ENCODE measurements around the gene NPR1. TPM values are rescaled to one million over a fixed set of nuclear protein-coding genes. Genes with fewer than 3 reads are reported as not detected.
A peak's percentile ranks its signal among the peaks of the same experiment; 100 is the strongest.

The NPR1 gene
- total RNA-seq (ENCODE audit: unreplicated experiment) = not detected
- long read RNA-seq = 0 reads

- H3K4me1 Mint-ChIP-seq (ENCODE audit: low read depth, unreplicated experiment) = peaks cover 9% of the 10 kb centered on the region
- DNase-seq = peak; percentile 48
- TF ChIP-seq, protein P1, sequence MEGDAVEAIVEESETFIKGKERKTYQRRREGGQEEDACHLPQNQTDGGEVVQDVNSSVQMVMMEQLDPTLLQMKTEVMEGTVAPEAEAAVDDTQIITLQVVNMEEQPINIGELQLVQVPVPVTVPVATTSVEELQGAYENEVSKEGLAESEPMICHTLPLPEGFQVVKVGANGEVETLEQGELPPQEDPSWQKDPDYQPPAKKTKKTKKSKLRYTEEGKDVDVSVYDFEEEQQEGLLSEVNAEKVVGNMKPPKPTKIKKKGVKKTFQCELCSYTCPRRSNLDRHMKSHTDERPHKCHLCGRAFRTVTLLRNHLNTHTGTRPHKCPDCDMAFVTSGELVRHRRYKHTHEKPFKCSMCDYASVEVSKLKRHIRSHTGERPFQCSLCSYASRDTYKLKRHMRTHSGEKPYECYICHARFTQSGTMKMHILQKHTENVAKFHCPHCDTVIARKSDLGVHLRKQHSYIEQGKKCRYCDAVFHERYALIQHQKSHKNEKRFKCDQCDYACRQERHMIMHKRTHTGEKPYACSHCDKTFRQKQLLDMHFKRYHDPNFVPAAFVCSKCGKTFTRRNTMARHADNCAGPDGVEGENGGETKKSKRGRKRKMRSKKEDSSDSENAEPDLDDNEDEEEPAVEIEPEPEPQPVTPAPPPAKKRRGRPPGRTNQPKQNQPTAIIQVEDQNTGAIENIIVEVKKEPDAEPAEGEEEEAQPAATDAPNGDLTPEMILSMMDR (IDR thresholded peaks at IDR 0.05; ENCODE audit: partially characterized antibody, unreplicated experiment) = no peak
- no peaks in the 10 kb centered on the region for H3K36me3 Mint-ChIP-seq (ENCODE audit: unreplicated experiment)
- H3K27ac Mint-ChIP-seq (ENCODE audit: unreplicated experiment) = no peak within 1 kb of the TSS
- H3K4me3 Mint-ChIP-seq (ENCODE audit: unreplicated experiment) = peak within 1 kb of the TSS; percentile 86
- peaks cover 26% of the 10 kb centered on the region for H3K27me3 Mint-ChIP-seq (ENCODE audit: unreplicated experiment)
- peaks cover 3% of the 10 kb centered on the region for H3K9me3 Mint-ChIP-seq (ENCODE audit: unreplicated experiment)
Observed at GRCh38 chr1:153678519-153679336, at the start of gene NPR1. NPR1 (plus strand) TSS chr1:153678688; CDS start chr1:153679109, 421 bp downstream.

DNA sequence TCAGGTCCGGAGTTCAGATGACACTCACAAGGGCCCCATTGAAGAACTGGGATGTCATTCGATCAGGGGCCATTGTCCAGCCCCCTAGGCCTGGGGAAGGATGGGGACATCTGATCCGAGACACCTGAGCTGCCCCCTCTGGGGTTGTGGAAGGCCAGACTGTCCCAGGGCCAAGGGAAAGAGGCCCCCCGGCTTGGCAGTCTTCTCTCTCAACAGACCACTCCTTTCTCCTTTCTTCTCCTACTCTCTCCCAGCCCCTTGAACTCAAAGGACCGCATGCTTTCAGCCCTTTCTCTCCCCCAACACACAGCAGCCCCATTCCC lies 49.2 kb upstream of the NPR1 start:
- Mint-ChIP-seq H3K4me3 (ENCODE audit: unreplicated experiment) (no peak overlapping the region), H3K4me1 (ENCODE audit: low read depth, unreplicated experiment) (peaks cover 26% of the 10 kb centered on the region), H3K27me3 (ENCODE audit: unreplicated experiment) (peaks cover 24% of the 10 kb centered on the region)

DNA sequence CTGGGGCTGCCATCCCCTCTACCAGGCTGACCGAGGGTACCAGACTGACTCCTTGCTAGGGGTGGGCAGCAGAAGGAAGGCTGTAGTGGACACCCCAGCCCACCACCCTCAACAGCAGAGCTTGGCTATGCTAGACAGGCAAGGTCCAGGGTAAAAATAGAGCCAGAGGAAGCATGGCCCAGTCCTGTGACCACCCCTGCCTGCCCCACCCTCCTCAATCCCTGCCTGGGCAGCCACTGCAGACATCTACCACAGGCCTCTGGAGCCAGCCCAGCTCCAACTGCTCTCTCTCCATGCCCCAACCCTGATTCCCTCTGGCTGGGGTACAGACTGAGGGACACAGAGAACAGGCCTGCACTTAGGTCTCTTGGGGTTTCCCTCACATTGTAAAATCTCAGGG lies 48.5 kb upstream of the NPR1 start:
- Mint-ChIP-seq H3K4me1 (ENCODE audit: low read depth, unreplicated experiment) (peaks cover 26% of the 10 kb centered on the region), H3K4me3 (ENCODE audit: unreplicated experiment) (no peak overlapping the region), H3K36me3 (ENCODE audit: unreplicated experiment) (peaks cover 4% of the 10 kb centered on the region), H3K27ac (ENCODE audit: unreplicated experiment) (no peak overlapping the region), H3K27me3 (ENCODE audit: unreplicated experiment) (peaks cover 28% of the 10 kb centered on the region), H3K9me3 (ENCODE audit: unreplicated experiment) (peaks cover 20% of the 10 kb centered on the region)
- TF ChIP-seq, protein P1 (IDR thresholded peaks at IDR 0.05; ENCODE audit: partially characterized antibody, unreplicated experiment) = no peak
- no peak for DNase-seq

More for the DNA sequence above, 49.2 kb upstream of the NPR1 start:
- H3K36me3 Mint-ChIP-seq (ENCODE audit: unreplicated experiment) = peaks cover 5% of the 10 kb centered on the region
- TF ChIP-seq, protein P1 (IDR thresholded peaks at IDR 0.05; ENCODE audit: partially characterized antibody, unreplicated experiment) = no peak
- DNase-seq = no peak
- H3K9me3 Mint-ChIP-seq (ENCODE audit: unreplicated experiment) = peaks cover 20% of the 10 kb centered on the region
- peak overlapping the region; percentile 68 for H3K27ac Mint-ChIP-seq (ENCODE audit: unreplicated experiment)

DNA sequence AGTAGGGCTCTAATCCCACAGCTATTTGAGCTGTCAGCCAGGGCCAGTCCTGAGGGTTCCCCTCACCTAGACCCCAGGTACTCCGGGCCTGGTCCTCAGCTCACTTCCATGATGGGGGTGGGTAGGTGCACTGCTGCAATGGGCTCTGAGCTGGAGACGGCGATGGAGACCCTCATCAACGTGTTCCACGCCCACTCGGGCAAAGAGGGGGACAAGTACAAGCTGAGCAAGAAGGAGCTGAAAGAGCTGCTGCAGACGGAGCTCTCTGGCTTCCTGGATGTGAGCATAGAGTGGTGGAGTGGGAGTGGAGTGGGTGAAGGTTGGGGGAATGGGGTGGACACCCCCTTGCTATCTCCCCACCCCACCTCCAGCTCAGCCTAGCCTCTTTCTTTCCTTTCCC lies 48.1 kb upstream of the NPR1 start:
- Mint-ChIP-seq H3K27ac (ENCODE audit: unreplicated experiment) (no peak overlapping the region), H3K36me3 (ENCODE audit: unreplicated experiment) (peaks cover 4% of the 10 kb centered on the region), H3K27me3 (ENCODE audit: unreplicated experiment) (peaks cover 28% of the 10 kb centered on the region), H3K4me1 (ENCODE audit: low read depth, unreplicated experiment) (peaks cover 27% of the 10 kb centered on the region), H3K4me3 (ENCODE audit: unreplicated experiment) (no peak overlapping the region), H3K9me3 (ENCODE audit: unreplicated experiment) (peaks cover 20% of the 10 kb centered on the region)
- no peak for DNase-seq
- TF ChIP-seq, protein P1 (IDR thresholded peaks at IDR 0.05; ENCODE audit: partially characterized antibody, unreplicated experiment) = no peak
